Ammon's horn (tissue), 1 donor: Measurements from ENCODE around the gene CELSR3.

ENCODE experiments used
- DNase-seq: peaks from one replicate; pipeline ENCODE4 v3.0.0-alpha.2; 2016; ENCODE audit warnings: low spot score

CELSR3 gene

GRCh38 chr3:48661501-48662144 lies 1.1 kb downstream of the CELSR3 start:
- DNase-seq: peak; percentile 49

DNA sequence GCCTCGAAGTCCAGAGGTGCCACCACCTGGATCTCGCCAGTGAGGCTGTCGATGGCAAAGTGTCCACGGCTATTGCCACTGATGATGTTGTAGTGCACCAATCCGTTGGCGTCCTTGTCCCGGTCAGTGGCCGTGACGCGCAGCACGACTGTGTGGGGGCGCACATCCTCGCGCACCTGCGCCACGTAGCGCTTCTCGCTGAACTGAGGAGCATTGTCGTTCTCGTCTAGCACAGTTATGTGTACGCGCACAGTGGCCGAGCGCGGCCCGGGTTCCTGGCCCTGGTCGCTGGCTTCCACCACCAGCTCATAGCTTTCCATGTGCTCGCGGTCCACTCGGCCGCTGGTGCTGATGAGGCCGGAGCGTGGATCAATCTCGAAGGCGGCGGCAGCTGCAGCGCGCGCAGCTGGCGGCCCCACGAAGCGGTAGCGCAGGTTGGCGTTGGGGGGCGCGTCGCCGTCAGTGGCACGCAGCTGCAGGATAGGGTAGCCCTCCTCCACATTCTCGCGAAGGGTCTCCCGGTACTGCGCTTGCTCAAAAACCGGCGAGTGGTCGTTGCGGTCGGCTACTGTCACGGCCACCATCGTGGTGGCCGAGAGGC lies 1.8 kb downstream of the CELSR3 start:
- DNase-seq: no peak

GRCh38 chr3:48656841-48657281 lies 5.8 kb downstream of the CELSR3 start:
- DNase-seq: no peak

- DNase-seq: peak; percentile 51
These were observed 6.4 kb downstream of the CELSR3 start for GRCh38 chr3:48656061-48656840.

DNA sequence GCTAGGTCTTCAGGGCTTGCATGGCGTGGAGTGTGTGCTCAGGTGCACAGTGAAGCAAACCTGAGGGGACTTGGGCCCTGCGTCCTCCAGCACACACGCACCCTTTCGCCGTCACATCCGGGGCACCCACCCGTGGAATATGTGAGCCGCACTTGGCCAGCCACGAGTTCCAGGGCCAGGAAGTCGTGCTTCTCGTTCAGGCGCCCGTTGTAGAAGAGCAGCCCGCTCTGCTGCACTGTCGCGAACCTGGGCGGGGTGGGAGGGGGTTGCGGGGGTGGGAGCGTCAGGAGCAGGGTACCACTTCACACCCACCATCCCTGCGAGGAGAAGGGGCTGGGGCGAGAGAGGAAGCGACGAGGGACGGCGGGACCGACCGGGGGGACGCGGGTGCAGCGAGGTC lies 7.1 kb downstream of the CELSR3 start:
- no peak for DNase-seq

DNA sequence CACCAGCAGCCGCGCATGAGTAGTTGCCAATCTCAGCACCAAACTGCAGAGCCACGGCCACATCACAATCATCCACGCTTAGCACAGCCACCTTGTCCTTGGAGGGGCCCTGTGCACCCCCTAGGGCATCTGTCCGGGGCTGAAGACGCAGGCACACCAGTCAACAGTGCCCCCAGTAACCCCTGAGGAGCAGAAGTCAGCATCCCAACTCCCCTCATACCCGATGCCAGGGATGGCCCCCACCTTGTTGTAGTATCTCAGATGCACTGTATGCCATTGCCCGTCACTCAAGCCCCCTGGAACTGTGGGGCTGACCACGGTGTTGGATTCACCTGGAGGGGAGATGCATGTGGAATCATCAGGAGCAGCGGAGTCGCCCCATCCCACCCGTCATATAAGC lies 7.6 kb downstream of the CELSR3 start:
- no peak for DNase-seq

GRCh38 chr3:48652923-48653715 lies 9.6 kb downstream of the CELSR3 start:
- no peak for DNase-seq

DNA sequence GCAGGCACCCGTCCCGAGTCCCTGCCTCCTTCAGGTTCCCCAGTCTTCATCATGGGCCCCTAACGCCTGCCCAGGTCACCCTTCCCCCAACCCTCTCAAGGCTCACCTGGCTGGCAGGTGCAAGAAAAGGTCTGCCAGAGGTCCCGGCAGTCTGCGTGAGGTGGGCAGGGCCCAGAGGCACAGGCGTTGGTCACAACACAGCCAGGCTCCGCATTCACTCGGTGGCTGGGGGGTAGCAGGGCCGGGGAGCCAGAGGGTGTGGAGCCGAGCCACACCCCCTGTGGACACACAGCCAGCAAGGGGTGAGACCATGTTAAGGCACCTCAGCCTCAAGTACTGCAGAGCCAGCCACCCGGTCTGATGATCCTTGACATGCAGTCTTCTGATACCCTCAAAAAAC lies 10.9 kb downstream of the CELSR3 start:
- no peak for DNase-seq

GRCh38 chr3:48650723-48651122 lies 12.0 kb downstream of the CELSR3 start:
- DNase-seq: no peak

DNA sequence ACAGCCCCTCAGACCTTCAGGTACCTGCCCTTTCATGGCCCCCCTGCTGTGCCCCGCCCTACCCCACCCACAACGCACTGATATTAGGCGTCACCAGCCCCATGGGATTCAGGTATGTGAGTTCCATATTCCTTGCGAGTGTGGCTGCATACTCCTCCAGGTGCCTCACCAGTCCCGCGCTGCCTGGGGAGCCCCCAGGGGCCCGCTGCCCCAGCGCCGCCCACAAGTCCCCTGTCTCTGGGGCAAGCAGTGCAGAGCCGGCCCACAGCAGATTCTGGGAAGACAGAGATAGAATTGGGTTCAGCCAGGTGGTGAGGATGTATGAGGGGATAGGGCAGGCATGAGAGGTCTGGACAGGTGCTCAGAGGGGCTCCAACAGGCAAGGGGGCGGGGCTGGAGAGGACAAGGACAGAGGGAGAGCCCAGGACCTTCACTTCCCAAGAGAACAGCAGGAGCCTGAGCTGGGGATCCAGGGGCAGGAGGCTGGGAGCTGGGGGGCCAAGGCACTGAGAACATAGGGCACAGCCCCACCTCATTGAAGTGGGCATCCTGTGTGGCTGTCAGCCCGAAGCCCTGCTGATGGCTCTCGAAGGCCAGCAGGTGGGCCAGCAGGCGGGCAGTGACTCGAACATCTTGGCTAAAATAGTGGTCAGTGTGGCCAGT lies 14.4 kb downstream of the CELSR3 start:
- DNase-seq: no peak

DNA sequence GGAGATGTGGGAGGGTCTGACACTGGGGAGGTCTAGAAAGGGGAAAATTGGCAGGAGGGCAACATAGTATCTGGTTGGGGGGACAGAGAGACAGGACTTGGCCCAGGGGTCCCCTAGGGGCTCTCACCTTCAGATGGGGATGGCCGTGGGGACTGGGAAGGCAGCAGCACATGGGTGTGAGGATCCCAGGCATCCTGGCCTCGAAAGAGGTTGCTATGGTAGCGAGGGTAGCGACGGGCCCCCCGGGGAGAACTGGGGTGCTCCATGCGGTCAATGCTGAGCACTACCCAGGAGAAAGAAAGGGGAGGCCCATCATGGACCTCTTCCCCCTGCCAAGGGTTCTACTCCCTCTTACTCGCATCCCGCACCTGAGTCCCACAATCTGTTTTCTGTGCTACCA lies 15.0 kb downstream of the CELSR3 start:
- no peak for DNase-seq

GRCh38 chr3:48644898-48645760 lies 17.6 kb downstream of the CELSR3 start:
- peak; percentile 45 for DNase-seq

GRCh38 chr3:48642605-48643004 lies 20.1 kb downstream of the CELSR3 start:
- DNase-seq: no peak

GRCh38 chr3:48641396-48641795 lies 21.3 kb downstream of the CELSR3 start:
- no peak for DNase-seq

DNA sequence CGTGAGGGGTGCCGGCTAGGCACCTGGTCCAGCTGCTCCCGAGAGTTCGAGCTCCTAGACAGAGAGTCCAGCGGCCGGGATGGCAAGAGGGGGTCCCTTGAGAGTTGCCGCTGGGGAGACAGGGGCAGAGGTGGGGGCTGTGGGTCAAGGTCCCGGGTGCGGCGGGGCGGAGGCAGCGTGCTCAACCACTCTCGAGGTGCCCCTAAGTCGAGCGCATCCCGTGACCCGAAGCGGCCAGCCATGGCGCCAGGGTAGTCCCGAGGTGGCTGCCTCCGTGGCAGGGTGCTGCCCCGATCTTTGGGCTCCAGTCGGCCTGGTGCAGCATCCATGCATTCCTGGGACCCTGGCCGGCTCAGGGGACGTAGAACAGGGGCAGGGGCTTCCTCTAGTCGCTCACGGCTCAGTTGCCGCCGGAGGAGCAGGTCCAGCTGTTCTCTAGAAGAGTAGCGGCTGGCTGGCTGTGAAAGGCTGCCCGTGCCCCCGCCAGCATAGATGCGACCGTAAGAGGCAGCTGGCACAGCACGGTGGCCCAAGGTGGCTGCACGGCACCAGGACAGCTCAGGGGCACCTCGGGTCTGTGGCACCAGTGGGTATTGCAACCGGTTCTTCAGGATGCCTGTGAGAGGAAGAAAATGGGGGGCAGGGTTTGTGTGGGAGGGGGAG lies 22.6 kb downstream of the CELSR3 start:
- DNase-seq: no peak

- DNase-seq: no peak
These were observed 25.4 kb downstream of the CELSR3 start for GRCh38 chr3:48637305-48637704.

DNA sequence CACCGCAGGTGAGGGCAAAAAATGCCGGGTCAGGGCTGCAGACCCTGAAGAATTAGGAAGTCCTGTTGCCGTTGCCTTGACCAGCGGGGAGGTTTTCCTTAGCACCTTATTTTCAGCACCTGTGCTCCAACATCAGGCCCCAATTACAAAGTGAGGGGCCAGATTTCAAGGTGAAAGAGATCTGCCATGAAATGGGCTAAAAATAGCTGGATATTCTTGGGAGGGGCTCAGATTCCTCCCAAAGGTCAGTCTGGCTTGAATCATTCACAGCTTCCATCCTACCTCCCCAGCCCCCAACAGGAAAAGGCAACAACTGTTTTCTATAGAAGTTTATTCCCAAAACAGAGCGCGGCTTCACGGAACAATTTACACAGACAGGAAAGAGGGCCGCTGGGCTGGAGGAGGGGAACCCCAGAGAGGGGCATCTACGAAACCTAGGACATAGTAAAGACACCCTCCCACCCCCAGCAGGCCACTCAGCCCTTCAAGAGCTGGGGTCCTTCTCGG lies 26.5 kb downstream of the CELSR3 start:
- DNase-seq: no peak

- peak; percentile 98 for DNase-seq
These were observed 27.3 kb downstream of the CELSR3 start, which contains the start of gene SLC26A6 for GRCh38 chr3:48635222-48636021. Gene SLC26A6 (minus strand): TSS chr3:48635461. CDS start chr3:48635393, 68 bp downstream.

- peak; percentile 28 for DNase-seq
These were observed 27.9 kb downstream of the CELSR3 start for GRCh38 chr3:48634661-48635221.
